ENCODE results near the gene TIMM22. TPM values are rescaled to one million over a fixed set of nuclear protein-coding genes. Genes with fewer than 3 reads are reported as not detected.

TIMM22 gene
- polyA plus RNA-seq, 2 of the 4 experiments (the other 2 are of a cell fraction): 15.8 to 21.3 TPM

- ATAC-seq (no peak), FAIRE-seq (no peak), DNase-seq (ENCODE audit: low read depth in 1 of 2, low spot score in 1 of 2) (no peak)
- ChIA-PET POLR2A (no interaction called here), CTCF (interaction anchor here (0.8 to 1.2 kb wide), 4 partner anchors 9 to 117 kb away, joined by 3 to 6 read pairs (median 4); partner anchors contain the start of gene TIMM22)
- Histone ChIP-seq H3K4me3 (no peak overlapping the region), H3K27ac (no peak overlapping the region), H3K4me1 (no peaks in the 10 kb centered on the region), H3K9me3 (no peaks in the 10 kb centered on the region), H3K4me2 (no peak overlapping the region)
- TF ChIP-seq EP300 (IDR thresholded peaks at IDR 0.05) (no peak), GATA3 (IDR thresholded peaks at IDR 0.05; ENCODE audit: borderline replicate concordance) (no peak), ELK1 (IDR thresholded peaks at IDR 0.05; ENCODE audit: low read depth, low read length) (no peak), PHF8 (IDR thresholded peaks at IDR 0.05; ENCODE audit: borderline replicate concordance, low read depth) (no peak), SMC3 (IDR thresholded peaks at IDR 0.05) (no peak), FOSB (CRISPR knock-in tag; IDR thresholded peaks at IDR 0.05) (no peak), RCOR1 (IDR thresholded peaks at IDR 0.05; ENCODE audit: low read depth, low read length) (no peak), JUNB (IDR thresholded peaks at IDR 0.05) (no peak), ZNF302 (CRISPR knock-in tag; IDR thresholded peaks at IDR 0.05) (no peak), CEBPB (IDR thresholded peaks at IDR 0.05) (no peak), RNF2 (IDR thresholded peaks at IDR 0.05; ENCODE audit: borderline replicate concordance, low read depth) (no peak), MAZ (IDR thresholded peaks at IDR 0.05; ENCODE audit: borderline replicate concordance, low read depth, low read length) (no peak), HOXB5 (CRISPR knock-in tag; IDR thresholded peaks at IDR 0.05) (no peak), MAX (IDR thresholded peaks at IDR 0.05) (no peak)
- WGBS (ENCODE audit: missing lambda C conversion rate): 93% methylated on average over 23 of the region's 23 CpGs
Observed at GRCh38 chr17:1005361-1005946, 8.5 kb downstream of the TIMM22 start.

- FAIRE-seq: no peak
- POLR2A ChIA-PET: no interaction called here
Observed at GRCh38 chr17:1006054-1006453, 9.1 kb downstream of the TIMM22 start.

More at GRCh38 chr17:1006054-1006453, 9.1 kb downstream of the TIMM22 start:
- ATAC-seq (no peak), DNase-seq (ENCODE audit: low read depth in 1 of 2, low spot score in 1 of 2) (no peak)
- no peaks in the 10 kb centered on the region for H3K4me1 ChIP-seq
- no peak overlapping the region for H3K4me2 ChIP-seq
- no peak overlapping the region for H3K27ac ChIP-seq
- TF ChIP-seq MAZ (IDR thresholded peaks at IDR 0.05; ENCODE audit: borderline replicate concordance, low read depth, low read length) (no peak), ZSCAN20 (CRISPR knock-in tag; IDR thresholded peaks at IDR 0.05) (no peak), ESRRA (IDR thresholded peaks at IDR 0.05; ENCODE audit: borderline replicate concordance, low read length) (no peak), ATOH8 (CRISPR knock-in tag; IDR thresholded peaks at IDR 0.05; ENCODE audit: low read depth) (no peak), FOXS1 (CRISPR knock-in tag; IDR thresholded peaks at IDR 0.05) (no peak), NR3C1 (IDR thresholded peaks at IDR 0.05) (no peak), NPAS2 (CRISPR knock-in tag; IDR thresholded peaks at IDR 0.05; ENCODE audit: borderline replicate concordance) (no peak), BCL3 (IDR thresholded peaks at IDR 0.05) (no peak), CTCF (IDR thresholded peaks at IDR 0.05) (no peak), TFCP2L1 (CRISPR knock-in tag; IDR thresholded peaks at IDR 0.05) (no peak), GATA3 (IDR thresholded peaks at IDR 0.05; ENCODE audit: borderline replicate concordance) (no peak), FOSL2 (IDR thresholded peaks at IDR 0.05) (no peak), FOSL2 (CRISPR knock-in tag; IDR thresholded peaks at IDR 0.05) (no peak), BHLHE40 (IDR thresholded peaks at IDR 0.05; ENCODE audit: low read depth, low read length) (no peak)
- 88% methylated on average over 16 of the region's 16 CpGs for WGBS (ENCODE audit: missing lambda C conversion rate)
- H3K9me3 ChIP-seq: no peaks in the 10 kb centered on the region
- H3K4me3 ChIP-seq: no peak overlapping the region
- CTCF ChIA-PET: interaction anchor here (0.8 kb wide), 1 partner anchor 53 kb away, joined by 4 read pairs; no protein-coding TSS in a partner anchor
